PC-3 (cell line): ENCODE results near the gene AQP9. TPM values are rescaled to one million over a fixed set of nuclear protein-coding genes. Genes with fewer than 3 reads are reported as not detected.

ENCODE experiments used
- ATAC-seq: fragments of 200-7000 bp; cut with Tn5 transposase; 2 replicates; pipeline ENCODE4 v1.9.1; 2020; ENCODE audit warnings: mild to moderate bottlenecking, moderate library complexity
- Bru-seq: library from RNA; stranded (reverse); fragments of 400-500 nt; gene quantifications from one replicate; lab custom pipeline; 2021; lab: Mats Ljungman, UMichigan
- BruChase-seq, 2 experiments: library from RNA; stranded (reverse); fragments of 400-500 nt; gene quantifications; one replicate each; lab custom pipeline; 2021; lab: Mats Ljungman, UMichigan
- BruUV-seq: library from RNA; stranded (reverse); fragments of 400-500 nt; replicated peaks from 2 replicates; lab custom pipeline; 2021; lab: Mats Ljungman, UMichigan
- CTCF ChIA-PET: fragments of 300-600 bp; sonication (Branson Sonifier 250); formaldehyde crosslinking; loops from one replicate; lab custom pipeline; 2022; ENCODE audit warnings: antibody characterized with exemption; lab: Charles Lee
- POLR2A ChIA-PET: fragments of 300-600 bp; sonication (Branson Sonifier 250); formaldehyde crosslinking; loops from one replicate; lab custom pipeline; 2022; ENCODE audit warnings: antibody characterized with exemption; ENCODE audit not compliant: unreplicated experiment; lab: Charles Lee
- DNase-seq: peaks from one replicate; pipeline ENCODE4 v3.0.0-alpha.2; 2015
- H2AFZ ChIP-seq: fragments of 300-600 bp; sonication (generic); 2 replicates; pipeline ENCODE4 v1.6.0; 2016; ENCODE audit warnings: antibody characterized with exemption, low read length
- H3F3A ChIP-seq: fragments of 300-600 bp; sonication (generic); one replicate; pipeline ENCODE4 v1.6.0; 2017; ENCODE audit warnings: antibody characterized with exemption, low read length, control low read depth, mild to moderate bottlenecking; ENCODE audit not compliant: unreplicated experiment
- H3K27ac ChIP-seq: fragments of 300-600 bp; sonication (generic); 2 replicates; pipeline ENCODE4 v1.5.1; 2016; ENCODE audit warnings: mild to moderate bottlenecking, low read length
- H3K27me3 ChIP-seq: fragments of 300-600 bp; sonication (generic); 2 replicates; pipeline ENCODE4 v1.6.1; 2016; ENCODE audit warnings: low read length, mixed read lengths
- H3K36me3 ChIP-seq: fragments of 300-600 bp; sonication (generic); 2 replicates; pipeline ENCODE4 v1.6.1; 2016; ENCODE audit warnings: low read depth, mixed run types, low read length, mixed read lengths
- H3K4me1 ChIP-seq: fragments of 300-600 bp; sonication (generic); 2 replicates; pipeline ENCODE4 v1.5.1; 2016; ENCODE audit warnings: low read length; ENCODE audit not compliant: insufficient read depth
- H3K4me2 ChIP-seq: fragments of 300-600 bp; sonication (generic); 2 replicates; pipeline ENCODE4 v1.6.0; 2016; ENCODE audit warnings: low read length
- H3K4me3 ChIP-seq: fragments of 300-600 bp; sonication (generic); 2 replicates; pipeline ENCODE4 v1.5.1; 2016; ENCODE audit warnings: mild to moderate bottlenecking, low read length, mixed read lengths
- H3K79me2 ChIP-seq: fragments of 300-600 bp; sonication (generic); 2 replicates; pipeline ENCODE4 v1.6.1; 2017; ENCODE audit warnings: low read length, mixed read lengths
- H3K9ac ChIP-seq: fragments of 300-600 bp; sonication (generic); 2 replicates; pipeline ENCODE4 v1.6.0; 2016; ENCODE audit warnings: mild to moderate bottlenecking, low read length
- H3K9me2 ChIP-seq: fragments of 300-600 bp; sonication (generic); replicated peaks from 2 replicates; pipeline ENCODE4 v1.6.1; 2016; ENCODE audit warnings: mixed run types, low read length, mixed read lengths
- H3K9me3 ChIP-seq: fragments of 300-600 bp; sonication (generic); 2 replicates; pipeline ENCODE4 v1.6.1; 2016; ENCODE audit warnings: low read length, mixed read lengths
- H4K20me1 ChIP-seq: fragments of 300-600 bp; sonication (generic); 2 replicates; pipeline ENCODE4 v1.6.1; 2016; ENCODE audit warnings: low read length, mixed read lengths
- EZH2 ChIP-seq: fragments of 300-600 bp; sonication (generic); IDR thresholded peaks from one replicate; pipeline ENCODE4 v1.6.1; 2017; ENCODE audit warnings: antibody characterized with exemption, mild to moderate bottlenecking, low read length; ENCODE audit not compliant: unreplicated experiment
- EZH2phosphoT487 ChIP-seq: fragments of 300-600 bp; sonication (generic); IDR thresholded peaks from 2 replicates; pipeline ENCODE4 v1.6.1; 2018; ENCODE audit warnings: mild to moderate bottlenecking, antibody characterized with exemption, low read length, borderline replicate concordance
- intact Hi-C: fragments of 100-400 bp; cut with micrococcal nuclease; formaldehyde crosslinking; loops from 2 replicates; pipeline ENCODE4 v1.9.0; 2023
- long read RNA-seq: library from polyadenylated mRNA; unstranded; transcript quantifications from one replicate; pipeline ENCODE4 v2.0.0, GENCODE V29; 2021; ENCODE audit not compliant: unreplicated experiment
- total RNA-seq: library from RNA; depleted of rRNA; stranded (reverse); fragments of >200 nt; gene quantifications from 2 replicates; pipeline ENCODE4 v1.2.3, GENCODE V29; 2014; rRNA removed
- TF ChIP-seq, protein P1 (sequence below): fragments of 300-600 bp; sonication (generic); conservative IDR thresholded peaks from 2 replicates; pipeline ENCODE4 v1.5.1; 2017; ENCODE audit warnings: antibody characterized with exemption, low read depth, mild to moderate bottlenecking, low read length

The AQP9 gene, protein sequence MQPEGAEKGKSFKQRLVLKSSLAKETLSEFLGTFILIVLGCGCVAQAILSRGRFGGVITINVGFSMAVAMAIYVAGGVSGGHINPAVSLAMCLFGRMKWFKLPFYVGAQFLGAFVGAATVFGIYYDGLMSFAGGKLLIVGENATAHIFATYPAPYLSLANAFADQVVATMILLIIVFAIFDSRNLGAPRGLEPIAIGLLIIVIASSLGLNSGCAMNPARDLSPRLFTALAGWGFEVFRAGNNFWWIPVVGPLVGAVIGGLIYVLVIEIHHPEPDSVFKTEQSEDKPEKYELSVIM
- total RNA-seq (0.12 TPM in 1 of 2 replicates, not detected in the other), Bru-seq, nascent RNA (percentile 6 among the genes with signal in this experiment), BruChase-seq, experiment 1, labeled RNA remaining after a 6-hour chase (percentile 2 among the genes with signal in this experiment), BruChase-seq, experiment 2, labeled RNA remaining after a 2-hour chase (percentile 4 among the genes with signal in this experiment)
- long read RNA-seq = 0 reads

DNA sequence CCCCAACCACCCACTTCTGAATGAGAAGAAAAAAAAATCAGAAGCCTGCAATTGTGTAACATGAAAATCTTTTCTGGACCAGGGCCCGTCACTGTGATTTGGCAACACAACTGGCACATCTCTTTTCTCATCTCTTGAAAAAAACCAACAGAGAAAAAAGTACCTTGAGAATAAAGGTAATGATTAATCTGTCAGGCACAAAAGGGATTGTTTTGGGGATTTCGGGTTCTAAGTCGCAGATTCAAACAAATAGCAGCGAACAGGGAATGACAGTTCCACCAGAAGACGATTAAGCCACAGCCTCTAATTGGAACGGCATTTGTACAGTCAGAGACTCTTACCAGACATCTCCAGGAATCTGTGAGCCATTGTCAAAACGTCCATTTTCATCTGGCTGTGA is at the start of gene AQP9:
Gene AQP9 (plus strand): TSS at position 276 of the 400 bp plus-strand sequence. CDS start 185 bp downstream, outside the sequence.
- POLR2A ChIA-PET = no interaction called here
- intact Hi-C loops = no loop called here
- no peak within 1 kb of the TSS for H3K4me3 ChIP-seq

DNA sequence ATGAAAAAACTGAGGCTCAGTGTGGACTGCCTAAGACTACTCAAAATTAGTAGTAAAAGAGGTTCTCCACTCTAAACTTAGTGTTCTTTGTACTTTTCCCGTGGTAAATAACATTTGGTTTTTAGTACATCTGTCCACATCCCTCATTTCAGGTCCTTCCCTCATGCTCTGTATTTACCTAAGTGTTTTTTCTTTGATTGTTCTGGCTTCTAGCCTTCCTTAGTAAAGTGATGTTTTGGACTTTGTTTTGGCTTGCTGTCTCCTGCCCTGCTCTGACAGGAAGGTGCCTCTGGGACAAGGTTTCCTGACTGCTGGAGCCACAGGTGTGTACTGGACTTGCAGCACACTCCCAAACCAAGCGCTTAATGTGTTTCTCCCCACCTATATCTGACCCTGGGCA is 42.8 kb upstream of the AQP9 start:
- no TSS peak for BruUV-seq
- Histone ChIP-seq H3K36me3 (no peaks in the 10 kb centered on the region), H3K4me1 (no peaks in the 10 kb centered on the region), H3K27me3 (peaks cover 10% of the 10 kb centered on the region), H3K9me2 (no peaks in the 10 kb centered on the region), H3K4me2 (no peak overlapping the region), H3K79me2 (no peaks in the 10 kb centered on the region), H2AFZ (no peak overlapping the region), H3F3A (no peaks in the 10 kb centered on the region), H3K9ac (no peak overlapping the region), H4K20me1 (no peaks in the 10 kb centered on the region), H3K9me3 (no peaks in the 10 kb centered on the region), H3K4me3 (no peak overlapping the region), H3K27ac (no peak overlapping the region)
- ChIA-PET CTCF (no interaction called here), POLR2A (interaction anchor here (0.6 kb wide), 1 partner anchor 106 kb away, joined by 4 read pairs; no protein-coding TSS in a partner anchor)
- intact Hi-C loops = no loop called here
- ATAC-seq (no peak), DNase-seq (no peak)
- no peak for TF ChIP-seq EZH2

More for the DNA sequence above, at the start of gene AQP9:
- Histone ChIP-seq H3K4me1 (peaks cover 13% of the 10 kb centered on the region), H4K20me1 (no peaks in the 10 kb centered on the region), H3K27ac (peak within 1 kb of the TSS; percentile 59), H3K4me2 (no peak within 1 kb of the TSS), H2AFZ (no peak within 1 kb of the TSS), H3K27me3 (no peaks in the 10 kb centered on the region), H3K36me3 (no peaks in the 10 kb centered on the region), H3K79me2 (no peaks in the 10 kb centered on the region), H3K9me2 (no peaks in the 10 kb centered on the region), H3K9ac (no peak within 1 kb of the TSS), H3K9me3 (no peaks in the 10 kb centered on the region), H3F3A (no peaks in the 10 kb centered on the region)
- ATAC-seq (no peak), DNase-seq (no peak)
- CTCF ChIA-PET = no interaction called here
- TF ChIP-seq EZH2phosphoT487 (no peak), EZH2 (no peak)
- TF ChIP-seq, protein P1, sequence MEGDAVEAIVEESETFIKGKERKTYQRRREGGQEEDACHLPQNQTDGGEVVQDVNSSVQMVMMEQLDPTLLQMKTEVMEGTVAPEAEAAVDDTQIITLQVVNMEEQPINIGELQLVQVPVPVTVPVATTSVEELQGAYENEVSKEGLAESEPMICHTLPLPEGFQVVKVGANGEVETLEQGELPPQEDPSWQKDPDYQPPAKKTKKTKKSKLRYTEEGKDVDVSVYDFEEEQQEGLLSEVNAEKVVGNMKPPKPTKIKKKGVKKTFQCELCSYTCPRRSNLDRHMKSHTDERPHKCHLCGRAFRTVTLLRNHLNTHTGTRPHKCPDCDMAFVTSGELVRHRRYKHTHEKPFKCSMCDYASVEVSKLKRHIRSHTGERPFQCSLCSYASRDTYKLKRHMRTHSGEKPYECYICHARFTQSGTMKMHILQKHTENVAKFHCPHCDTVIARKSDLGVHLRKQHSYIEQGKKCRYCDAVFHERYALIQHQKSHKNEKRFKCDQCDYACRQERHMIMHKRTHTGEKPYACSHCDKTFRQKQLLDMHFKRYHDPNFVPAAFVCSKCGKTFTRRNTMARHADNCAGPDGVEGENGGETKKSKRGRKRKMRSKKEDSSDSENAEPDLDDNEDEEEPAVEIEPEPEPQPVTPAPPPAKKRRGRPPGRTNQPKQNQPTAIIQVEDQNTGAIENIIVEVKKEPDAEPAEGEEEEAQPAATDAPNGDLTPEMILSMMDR = no peak
- no TSS peak for BruUV-seq

DNA sequence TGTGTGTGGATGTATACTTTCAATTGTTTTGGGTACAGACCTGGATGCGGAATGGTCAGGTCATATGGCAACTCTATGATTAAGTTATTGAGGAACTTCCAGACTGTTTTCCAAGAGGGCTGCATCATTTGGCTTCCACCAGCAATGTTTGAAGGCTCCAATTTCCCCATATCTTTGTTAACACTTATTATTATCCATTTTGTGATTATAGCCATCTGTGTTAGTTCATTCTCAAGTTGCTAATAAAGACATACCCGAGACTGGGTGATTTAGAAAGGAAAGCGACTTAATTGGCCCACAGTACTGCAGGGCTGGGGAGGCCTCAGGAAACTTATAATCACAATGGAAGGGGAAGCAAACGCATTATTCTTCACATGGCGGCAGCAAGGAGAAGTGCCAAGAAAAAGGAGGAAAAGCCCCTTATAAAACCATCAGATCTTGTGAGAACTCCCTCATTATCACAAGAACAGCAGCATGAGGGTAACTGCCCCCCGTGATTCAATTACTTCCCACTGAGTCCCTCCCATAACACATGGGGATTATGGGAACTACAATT is 41.6 kb upstream of the AQP9 start:
- no peaks in the 10 kb centered on the region for H3K36me3 ChIP-seq
- no peak for ATAC-seq
- peaks cover 21% of the 10 kb centered on the region for H3K27me3 ChIP-seq
- ChIA-PET POLR2A (no interaction called here), CTCF (no interaction called here)
- H2AFZ ChIP-seq = no peak overlapping the region
- no peaks in the 10 kb centered on the region for H3K9me3 ChIP-seq
- intact Hi-C loops = no loop called here
- no peaks in the 10 kb centered on the region for H3K9me2 ChIP-seq
- H3K4me1 ChIP-seq = no peaks in the 10 kb centered on the region
- BruUV-seq = no TSS peak
- no peaks in the 10 kb centered on the region for H4K20me1 ChIP-seq
- no peak overlapping the region for H3K27ac ChIP-seq
- no peaks in the 10 kb centered on the region for H3F3A ChIP-seq
- H3K4me3 ChIP-seq = no peak overlapping the region
- TF ChIP-seq, protein P1 = no peak
- TF ChIP-seq EZH2phosphoT487 (no peak), EZH2 (no peak)
- no peak overlapping the region for H3K4me2 ChIP-seq
- no peaks in the 10 kb centered on the region for H3K79me2 ChIP-seq
- no peak overlapping the region for H3K9ac ChIP-seq
- DNase-seq = no peak
